ENCODE results near the gene GMNC. TPM values are rescaled to one million over a fixed set of nuclear protein-coding genes. Genes with fewer than 3 reads are reported as not detected.

GMNC gene
- total RNA-seq, 2 donors from 2014 or later: 1.1 to 1.9 TPM

- no peak overlapping the region for H3K27ac ChIP-seq
- no peak overlapping the region for H3K4me3 ChIP-seq
- H3K9me3 ChIP-seq: no peaks in the 10 kb centered on the region
- WGBS: 49% methylated on average over 2 of the region's 2 CpGs
- H3K27me3 ChIP-seq (replicated peaks; ENCODE audit: insufficient read depth): no peaks in the 10 kb centered on the region
- H3K36me3 ChIP-seq: no peaks in the 10 kb centered on the region
- no peak for DNase-seq (ENCODE audit: low spot score)
- intact Hi-C loops (cut with DNase I): no loop called here
- TF ChIP-seq POLR2A (IDR thresholded peaks at IDR 0.05) (no peak), POLR2AphosphoS5 (IDR thresholded peaks at IDR 0.05) (no peak), CTCF (IDR thresholded peaks at IDR 0.05) (no peak)
- H3K4me1 ChIP-seq (replicated peaks): no peaks in the 10 kb centered on the region
These were observed 2.9 kb upstream of the GMNC start for GRCh38 chr3:190865419-190865818.

- no peaks in the 10 kb centered on the region for H3K27me3 ChIP-seq (replicated peaks; ENCODE audit: insufficient read depth)
- H3K4me3 ChIP-seq: no peak overlapping the region
- no peaks in the 10 kb centered on the region for H3K9me3 ChIP-seq
- no peaks in the 10 kb centered on the region for H3K4me1 ChIP-seq (replicated peaks)
- no peak for DNase-seq (ENCODE audit: low spot score)
- intact Hi-C loops (cut with DNase I): no loop called here
- no peak overlapping the region for H3K27ac ChIP-seq
- no peaks in the 10 kb centered on the region for H3K36me3 ChIP-seq
- TF ChIP-seq CTCF (IDR thresholded peaks at IDR 0.05): no peak
- no peak for TF ChIP-seq POLR2AphosphoS5 (IDR thresholded peaks at IDR 0.05)
- no peak for TF ChIP-seq POLR2A (IDR thresholded peaks at IDR 0.05)
These were observed 1.5 kb upstream of the GMNC start for GRCh38 chr3:190864002-190864401.

GRCh38 chr3:190863119-190863465 is 598 bp upstream of the GMNC start:
- Histone ChIP-seq H3K27ac (peak overlapping the region; percentile 67 to 70), H3K27me3 (replicated peaks; ENCODE audit: insufficient read depth) (no peaks in the 10 kb centered on the region), H3K4me3 (peak overlapping the region; percentile 57 to 69), H3K4me1 (replicated peaks) (no peaks in the 10 kb centered on the region), H3K36me3 (no peaks in the 10 kb centered on the region), H3K9me3 (no peaks in the 10 kb centered on the region)
- no peak for DNase-seq (ENCODE audit: low spot score)
- intact Hi-C loops (cut with DNase I): no loop called here
- TF ChIP-seq CTCF (IDR thresholded peaks at IDR 0.05) (no peak), POLR2AphosphoS5 (IDR thresholded peaks at IDR 0.05) (no peak), POLR2A (IDR thresholded peaks at IDR 0.05) (no peak)
- 13% methylated on average over 6 of the region's 6 CpGs for WGBS

- 75% methylated on average over 7 of the region's 7 CpGs for WGBS
- H3K36me3 ChIP-seq: no peaks in the 10 kb centered on the region
- no peaks in the 10 kb centered on the region for H3K4me1 ChIP-seq (replicated peaks)
- no peak overlapping the region for H3K27ac ChIP-seq
- no peaks in the 10 kb centered on the region for H3K27me3 ChIP-seq (replicated peaks; ENCODE audit: insufficient read depth)
- H3K4me3 ChIP-seq: no peak overlapping the region
- no peaks in the 10 kb centered on the region for H3K9me3 ChIP-seq
- TF ChIP-seq POLR2AphosphoS5 (IDR thresholded peaks at IDR 0.05) (no peak), CTCF (IDR thresholded peaks at IDR 0.05) (no peak), POLR2A (IDR thresholded peaks at IDR 0.05) (no peak)
- DNase-seq (ENCODE audit: low spot score): no peak
- intact Hi-C loops (cut with DNase I): no loop called here
These were observed 2.0 kb downstream of the GMNC start for GRCh38 chr3:190860521-190860920.

GRCh38 chr3:190855151-190855550 is 7.3 kb downstream of the GMNC start:
- no peak for DNase-seq (ENCODE audit: low spot score)
- H3K36me3 ChIP-seq: no peaks in the 10 kb centered on the region
- H3K9me3 ChIP-seq: no peaks in the 10 kb centered on the region
- H3K4me1 ChIP-seq (replicated peaks): no peaks in the 10 kb centered on the region
- TF ChIP-seq CTCF (IDR thresholded peaks at IDR 0.05): no peak
- TF ChIP-seq POLR2AphosphoS5 (IDR thresholded peaks at IDR 0.05): no peak
- no peak for TF ChIP-seq POLR2A (IDR thresholded peaks at IDR 0.05)
- no peak overlapping the region for H3K4me3 ChIP-seq
- no peak overlapping the region for H3K27ac ChIP-seq
- no peaks in the 10 kb centered on the region for H3K27me3 ChIP-seq (replicated peaks; ENCODE audit: insufficient read depth)
- 48% methylated on average over 3 of the region's 3 CpGs for WGBS
- intact Hi-C loops (cut with DNase I): no loop called here

Measured in prostate gland (tissue), 2 donors.